ENCODE measurements around the gene TMEM178B. TPM values are rescaled to one million over a fixed set of nuclear protein-coding genes. Genes with fewer than 3 reads are reported as not detected.

Gene TMEM178B
- total and polyA plus RNA-seq, 9 of the 15 experiments (the other 6 are each of a cell fraction or from before 2014, with no cell fraction given), result under 0.01 to 0.03 (median 0.01) TPM; not detected in 5

GRCh38 chr7:141073173-141073640, 657 bp upstream of the TMEM178B start (continued):
- TF ChIP-seq REST (IDR thresholded peaks at IDR 0.05; ENCODE audit: borderline replicate concordance) (peak; percentile 55), REST (CRISPR knock-in tag; IDR thresholded peaks at IDR 0.05; ENCODE audit: low read depth) (no peak)
